NCI-H2107 treated with DMSO at 0.1 percent for 48 hours (cell line): Measurements from ENCODE around the gene DCDC1.
A peak's percentile ranks its signal among the peaks of the same experiment; 100 is the strongest.

Source experiments
- DNase-seq: peaks from one replicate; lab custom pipeline; 2025; ENCODE audit not compliant: unreplicated experiment; lab: John Stamatoyannopoulos, UW

DCDC1 gene

GRCh38 chr11:31110830-31111229, 258.7 kb downstream of the DCDC1 start:
- DNase-seq = no peak

- no peak for DNase-seq
Measured at GRCh38 chr11:31109446-31109845, 260.1 kb downstream of the DCDC1 start.

GRCh38 chr11:31107649-31108048, 261.9 kb downstream of the DCDC1 start:
- no peak for DNase-seq

- DNase-seq = peak; percentile 59
Measured at GRCh38 chr11:31106968-31107576, 262.5 kb downstream of the DCDC1 start.

GRCh38 chr11:31106326-31106725, 263.2 kb downstream of the DCDC1 start:
- no peak for DNase-seq

- no peak for DNase-seq
Measured at GRCh38 chr11:31102875-31103274, 266.7 kb downstream of the DCDC1 start.

GRCh38 chr11:31102316-31102715, 267.2 kb downstream of the DCDC1 start:
- no peak for DNase-seq

- no peak for DNase-seq
Measured at GRCh38 chr11:31096191-31096805, 273.2 kb downstream of the DCDC1 start.

GRCh38 chr11:31092638-31093037, 276.9 kb downstream of the DCDC1 start:
- DNase-seq = no peak

- DNase-seq = no peak
Measured at GRCh38 chr11:31089117-31089516, 280.4 kb downstream of the DCDC1 start.

GRCh38 chr11:31069447-31070205, 299.9 kb downstream of the DCDC1 start:
- no peak for DNase-seq

GRCh38 chr11:31060880-31061279, 308.7 kb downstream of the DCDC1 start:
- DNase-seq = no peak

GRCh38 chr11:31059529-31059928, 310.0 kb downstream of the DCDC1 start:
- DNase-seq = no peak

- peak; percentile 20 for DNase-seq
Measured at GRCh38 chr11:31050061-31050765, 319.3 kb downstream of the DCDC1 start.

GRCh38 chr11:31045335-31045734, 324.2 kb downstream of the DCDC1 start:
- peak; percentile 2 for DNase-seq

GRCh38 chr11:31030138-31030792, 339.3 kb downstream of the DCDC1 start:
- no peak for DNase-seq

- DNase-seq = no peak
Measured at GRCh38 chr11:31026315-31026714, 343.2 kb downstream of the DCDC1 start.

GRCh38 chr11:31022080-31022479, 347.5 kb downstream of the DCDC1 start:
- DNase-seq = no peak

- DNase-seq = no peak
Measured at GRCh38 chr11:31019786-31020185, 349.8 kb downstream of the DCDC1 start.

- no peak for DNase-seq
Measured at GRCh38 chr11:31005202-31005601, 364.3 kb downstream of the DCDC1 start.

- no peak for DNase-seq
Measured at GRCh38 chr11:31001427-31001826, 368.1 kb downstream of the DCDC1 start.
